ENCODE data around the gene SHISA5. TPM values are rescaled to one million over a fixed set of nuclear protein-coding genes. Genes with fewer than 3 reads are reported as not detected.
A peak's percentile ranks its signal among the peaks of the same experiment; 100 is the strongest.
"Not testable (repeated sequence)": the region's sequence is repeated elsewhere in the genome, so short reads cannot be mapped to it uniquely, and the experiment has no call there.

Gene SHISA5
- total RNA-seq, 4 donors from 2014 or later = 17.0 to 31.6 (median 23.4) TPM

- TF ChIP-seq POLR2A (IDR thresholded peaks at IDR 0.05) = no peak
- no peak for TF ChIP-seq CTCF (IDR thresholded peaks at IDR 0.05 in 4 of 5, conservative IDR thresholded peaks at IDR 0.05 in 1 of 5)
- intact Hi-C loops (cut with DNase I; ENCODE audit: low total_unique reads) = no loop called here
These were observed 29.0 kb upstream of the SHISA5 start for GRCh38 chr3:48532977-48533337.

GRCh38 chr3:48532271-48532976 is 28.4 kb upstream of the SHISA5 start:
- TF ChIP-seq POLR2A (IDR thresholded peaks at IDR 0.05) = no peak
- TF ChIP-seq CTCF (IDR thresholded peaks at IDR 0.05 in 4 of 5, conservative IDR thresholded peaks at IDR 0.05 in 1 of 5) = no peak
- no peaks in the 10 kb centered on the region for H3K4me1 ChIP-seq
- intact Hi-C loops (cut with DNase I; ENCODE audit: low total_unique reads) (no loop called here), in situ Hi-C loops (cut with MboI; ENCODE audit: low sequenced_read_pairs in 4 of 4) (no loop called here)
- no peak overlapping the region for H3K27ac ChIP-seq
- H3K9me3 ChIP-seq = no peaks in the 10 kb centered on the region
- no peaks in the 10 kb centered on the region for H3K36me3 ChIP-seq
- H3K4me3 ChIP-seq = no peak overlapping the region
- no peak for DNase-seq
- H3K27me3 ChIP-seq = no peaks in the 10 kb centered on the region
- no peak for ATAC-seq

More at GRCh38 chr3:48532977-48533337, 29.0 kb upstream of the SHISA5 start:
- H3K9me3 ChIP-seq = no peaks in the 10 kb centered on the region
- DNase-seq (no peak), ATAC-seq (no peak)
- H3K27me3 ChIP-seq = no peaks in the 10 kb centered on the region
- no peak overlapping the region for H3K27ac ChIP-seq
- no peaks in the 10 kb centered on the region for H3K36me3 ChIP-seq
- H3K4me3 ChIP-seq = no peak overlapping the region
- in situ Hi-C loops (cut with MboI; ENCODE audit: low sequenced_read_pairs in 4 of 4) = no loop called here
- no peaks in the 10 kb centered on the region for H3K4me1 ChIP-seq

- H3K4me3 ChIP-seq; H3K9me3 ChIP-seq; H3K36me3 ChIP-seq; H3K27me3 ChIP-seq; H3K4me1 ChIP-seq; H3K27ac ChIP-seq; DNase-seq; in situ Hi-C loops (cut with MboI; ENCODE audit: low sequenced_read_pairs in 4 of 4); intact Hi-C loops (cut with DNase I; ENCODE audit: low total_unique reads); ATAC-seq: not testable (repeated sequence)
These were observed 26.7 kb upstream of the SHISA5 start for GRCh38 chr3:48530701-48531100.

- DNase-seq (no peak), ATAC-seq (peak in 1 of 2 donors; percentile 11)
- Histone ChIP-seq H3K27me3 (no peaks in the 10 kb centered on the region), H3K27ac (no peak overlapping the region), H3K9me3 (no peaks in the 10 kb centered on the region), H3K4me1 (no peaks in the 10 kb centered on the region), H3K36me3 (no peaks in the 10 kb centered on the region), H3K4me3 (no peak overlapping the region)
- intact Hi-C loops (cut with DNase I; ENCODE audit: low total_unique reads) = no loop called here
- TF ChIP-seq POLR2A (IDR thresholded peaks at IDR 0.05) (no peak), CTCF (IDR thresholded peaks at IDR 0.05 in 4 of 5, conservative IDR thresholded peaks at IDR 0.05 in 1 of 5) (no peak)
- in situ Hi-C loops (cut with MboI; ENCODE audit: low sequenced_read_pairs in 4 of 4) = no loop called here
These were observed 24.8 kb upstream of the SHISA5 start for GRCh38 chr3:48528754-48529153.

- intact Hi-C loops (cut with DNase I; ENCODE audit: low total_unique reads) (no loop called here), in situ Hi-C loops (cut with MboI; ENCODE audit: low sequenced_read_pairs in 4 of 4) (no loop called here)
- Histone ChIP-seq H3K27ac (no peak overlapping the region), H3K4me3 (no peak overlapping the region), H3K36me3 (no peaks in the 10 kb centered on the region), H3K9me3 (no peaks in the 10 kb centered on the region), H3K27me3 (no peaks in the 10 kb centered on the region), H3K4me1 (no peaks in the 10 kb centered on the region)
- ATAC-seq = no peak
- DNase-seq = no peak
- TF ChIP-seq CTCF (IDR thresholded peaks at IDR 0.05 in 4 of 5, conservative IDR thresholded peaks at IDR 0.05 in 1 of 5) = no peak
- no peak for TF ChIP-seq POLR2A (IDR thresholded peaks at IDR 0.05)
These were observed 24.1 kb upstream of the SHISA5 start for GRCh38 chr3:48528048-48528447.

Measured in gastrocnemius medialis (tissue), 4 donors.